WTC11 (cell line): ENCODE results near the gene SEPTIN8. TPM values are rescaled to one million over a fixed set of nuclear protein-coding genes. Genes with fewer than 3 reads are reported as not detected.

ENCODE experiments used
- ATAC-seq: fragments of 200-7000 bp; cut with Tn5 transposase; 2 replicates; pipeline ENCODE4 v1.10.0; 2021; ENCODE audit warnings: mild to moderate bottlenecking, moderate library complexity
- CTCF ChIA-PET: fragments of 300-600 bp; sonication (Branson Sonifier 250); formaldehyde crosslinking; loops from one replicate; lab custom pipeline; 2021; ENCODE audit warnings: antibody characterized with exemption; lab: Charles Lee
- POLR2A ChIA-PET: fragments of 350-600 bp; sonication (Branson Sonifier 250); formaldehyde crosslinking; loops from one replicate; lab custom pipeline; 2021; ENCODE audit warnings: antibody characterized with exemption; lab: Charles Lee
- DNase-seq: peaks from one replicate; pipeline ENCODE4 v3.0.0; 2021; ENCODE audit warnings: low spot score
- H3K27ac Mint-ChIP-seq: 2 replicates; pipeline ENCODE4 v1.8.0; 2021; ENCODE audit warnings: mixed read lengths
- H3K27me3 Mint-ChIP-seq: 2 replicates; pipeline ENCODE4 v1.8.0; 2021; ENCODE audit warnings: low read depth, mild to moderate bottlenecking, moderate library complexity, mixed read lengths
- H3K36me3 Mint-ChIP-seq: 2 replicates; pipeline ENCODE4 v1.8.0; 2021; ENCODE audit warnings: mixed read lengths
- H3K4me1 Mint-ChIP-seq: 2 replicates; pipeline ENCODE4 v1.8.0; 2022; ENCODE audit warnings: mixed read lengths
- H3K4me3 Mint-ChIP-seq: 2 replicates; pipeline ENCODE4 v1.8.0; 2021; ENCODE audit warnings: mild to moderate bottlenecking, moderate library complexity, mixed read lengths
- H3K9me3 Mint-ChIP-seq: 2 replicates; pipeline ENCODE4 v1.8.0; 2021; ENCODE audit warnings: mixed read lengths
- CTCF ChIP-seq: fragments of 200-600 bp; IDR thresholded peaks from 2 replicates; pipeline ENCODE4 v1.8.0; 2022; ENCODE audit warnings: antibody characterized with exemption
- ETV6 ChIP-seq: sonication (generic); formaldehyde crosslinking; IDR thresholded peaks from 2 replicates; pipeline ENCODE4 v1.8.1; 2022; ENCODE audit warnings: mild to moderate bottlenecking, missing genetic modification reagents
- FOXP1 ChIP-seq: sonication (generic); formaldehyde crosslinking; IDR thresholded peaks from 2 replicates; pipeline ENCODE4 v1.8.0; 2022; ENCODE audit warnings: missing genetic modification reagents, mild to moderate bottlenecking, moderate library complexity, borderline replicate concordance
- GRHL2 ChIP-seq: fragments of 250-450 bp; sonication (Bioruptor Pico); IDR thresholded peaks from 2 replicates; pipeline ENCODE4 v1.8.0; 2022; ENCODE audit warnings: mild to moderate bottlenecking, moderate library complexity; ENCODE audit not compliant: insufficient replicate concordance, severe bottlenecking
- IRF1 ChIP-seq: sonication (generic); formaldehyde crosslinking; IDR thresholded peaks from 2 replicates; pipeline ENCODE4 v1.8.0; 2023; ENCODE audit warnings: missing genetic modification reagents
- IRF2 ChIP-seq: sonication (generic); formaldehyde crosslinking; IDR thresholded peaks from 2 replicates; pipeline ENCODE4 v1.8.0; 2022; ENCODE audit warnings: low read depth, missing genetic modification reagents, borderline replicate concordance
- JAZF1 ChIP-seq: fragments of 250-450 bp; sonication (Bioruptor Pico); IDR thresholded peaks from 2 replicates; pipeline ENCODE4 v1.9.0; 2021; ENCODE audit warnings: moderate library complexity, mild to moderate bottlenecking, inconsistent platforms
- KAT7 ChIP-seq: sonication (generic); formaldehyde crosslinking; IDR thresholded peaks from 2 replicates; pipeline ENCODE4 v1.8.1; 2023; ENCODE audit warnings: missing genetic modification reagents, mild to moderate bottlenecking, borderline replicate concordance
- NFYB ChIP-seq: sonication (generic); formaldehyde crosslinking; conservative IDR thresholded peaks from 2 replicates; pipeline ENCODE4 v1.8.0; 2022; ENCODE audit warnings: low read depth, missing genetic modification reagents
- PRDM15 ChIP-seq: sonication (generic); formaldehyde crosslinking; IDR thresholded peaks from 2 replicates; pipeline ENCODE4 v1.8.0; 2022; ENCODE audit warnings: missing genetic modification reagents
- RELA ChIP-seq: sonication (generic); formaldehyde crosslinking; IDR thresholded peaks from 2 replicates; pipeline ENCODE4 v1.8.1; 2022; ENCODE audit warnings: missing genetic modification reagents, mild to moderate bottlenecking, borderline replicate concordance
- SMAD3 ChIP-seq: sonication (generic); formaldehyde crosslinking; IDR thresholded peaks from 2 replicates; pipeline ENCODE4 v1.8.0; 2022; ENCODE audit warnings: missing genetic modification reagents, mild to moderate bottlenecking, borderline replicate concordance
- TCF7 ChIP-seq: sonication (generic); formaldehyde crosslinking; IDR thresholded peaks from 2 replicates; pipeline ENCODE4 v1.8.0; 2022; ENCODE audit warnings: mild to moderate bottlenecking, low read depth, missing genetic modification reagents, moderate library complexity
- ZBTB21 ChIP-seq: sonication (generic); formaldehyde crosslinking; IDR thresholded peaks from 2 replicates; pipeline ENCODE4 v1.8.1; 2023; ENCODE audit warnings: mild to moderate bottlenecking, missing genetic modification reagents, borderline replicate concordance
- ZNF263 ChIP-seq: sonication (generic); formaldehyde crosslinking; IDR thresholded peaks from 2 replicates; pipeline ENCODE4 v1.8.1; 2022; ENCODE audit warnings: low read depth, mild to moderate bottlenecking, moderate library complexity, missing genetic modification reagents
- ZNF396 ChIP-seq: fragments of 250-450 bp; sonication (Bioruptor Pico); IDR thresholded peaks from 2 replicates; pipeline ENCODE4 v1.8.0; 2021; ENCODE audit warnings: mild to moderate bottlenecking, moderate library complexity, borderline replicate concordance
- ZNF423 ChIP-seq: fragments of 250-450 bp; sonication (Bioruptor Pico); IDR thresholded peaks from 2 replicates; pipeline ENCODE4 v2.1.2; 2022; ENCODE audit warnings: mild to moderate bottlenecking, moderate library complexity
- total RNA-seq: library from RNA; stranded (reverse); gene quantifications from 3 replicates; pipeline ENCODE4 v1.2.3, GENCODE V29; 2021
- TF ChIP-seq, protein P1 (sequence below): fragments of 250-450 bp; sonication (Bioruptor Pico); IDR thresholded peaks from 2 replicates; pipeline ENCODE4 v1.8.0; 2021; ENCODE audit warnings: mild to moderate bottlenecking
- TF ChIP-seq, protein P2 (sequence below): sonication (generic); formaldehyde crosslinking; IDR thresholded peaks from 2 replicates; pipeline ENCODE4 v1.8.1; 2023; ENCODE audit warnings: mild to moderate bottlenecking, missing genetic modification reagents
- TF ChIP-seq, protein P3 (sequence below): sonication (generic); formaldehyde crosslinking; IDR thresholded peaks from 2 replicates; pipeline ENCODE4 v1.8.1; 2022; ENCODE audit warnings: mild to moderate bottlenecking, moderate library complexity, missing genetic modification reagents

The SEPTIN8 gene
- total RNA-seq, 1 experiment from 2014 or later, result 35.8 TPM

- H3K27me3 Mint-ChIP-seq, result peaks cover 55% of the 10 kb centered on the region
- ATAC-seq (no peak), DNase-seq (no peak)
- H3K4me3 Mint-ChIP-seq, result no peak overlapping the region
- H3K27ac Mint-ChIP-seq, result no peak overlapping the region
- POLR2A ChIA-PET, result no interaction called here
- TF ChIP-seq RELA (CRISPR knock-in tag) (no peak), CTCF (no peak), IRF1 (CRISPR knock-in tag) (no peak), SMAD3 (CRISPR knock-in tag) (no peak), ZNF396 (no peak), ZNF263 (CRISPR knock-in tag) (no peak), ZBTB21 (no peak), ETV6 (CRISPR knock-in tag) (no peak), PRDM15 (CRISPR knock-in tag) (no peak), KAT7 (no peak), ZNF423 (CRISPR knock-in tag) (no peak), IRF2 (CRISPR knock-in tag) (no peak)
- TF ChIP-seq, protein P1, sequence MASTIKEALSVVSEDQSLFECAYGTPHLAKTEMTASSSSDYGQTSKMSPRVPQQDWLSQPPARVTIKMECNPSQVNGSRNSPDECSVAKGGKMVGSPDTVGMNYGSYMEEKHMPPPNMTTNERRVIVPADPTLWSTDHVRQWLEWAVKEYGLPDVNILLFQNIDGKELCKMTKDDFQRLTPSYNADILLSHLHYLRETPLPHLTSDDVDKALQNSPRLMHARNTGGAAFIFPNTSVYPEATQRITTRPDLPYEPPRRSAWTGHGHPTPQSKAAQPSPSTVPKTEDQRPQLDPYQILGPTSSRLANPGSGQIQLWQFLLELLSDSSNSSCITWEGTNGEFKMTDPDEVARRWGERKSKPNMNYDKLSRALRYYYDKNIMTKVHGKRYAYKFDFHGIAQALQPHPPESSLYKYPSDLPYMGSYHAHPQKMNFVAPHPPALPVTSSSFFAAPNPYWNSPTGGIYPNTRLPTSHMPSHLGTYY (CRISPR knock-in tag), result no peak
- TF ChIP-seq, protein P2, sequence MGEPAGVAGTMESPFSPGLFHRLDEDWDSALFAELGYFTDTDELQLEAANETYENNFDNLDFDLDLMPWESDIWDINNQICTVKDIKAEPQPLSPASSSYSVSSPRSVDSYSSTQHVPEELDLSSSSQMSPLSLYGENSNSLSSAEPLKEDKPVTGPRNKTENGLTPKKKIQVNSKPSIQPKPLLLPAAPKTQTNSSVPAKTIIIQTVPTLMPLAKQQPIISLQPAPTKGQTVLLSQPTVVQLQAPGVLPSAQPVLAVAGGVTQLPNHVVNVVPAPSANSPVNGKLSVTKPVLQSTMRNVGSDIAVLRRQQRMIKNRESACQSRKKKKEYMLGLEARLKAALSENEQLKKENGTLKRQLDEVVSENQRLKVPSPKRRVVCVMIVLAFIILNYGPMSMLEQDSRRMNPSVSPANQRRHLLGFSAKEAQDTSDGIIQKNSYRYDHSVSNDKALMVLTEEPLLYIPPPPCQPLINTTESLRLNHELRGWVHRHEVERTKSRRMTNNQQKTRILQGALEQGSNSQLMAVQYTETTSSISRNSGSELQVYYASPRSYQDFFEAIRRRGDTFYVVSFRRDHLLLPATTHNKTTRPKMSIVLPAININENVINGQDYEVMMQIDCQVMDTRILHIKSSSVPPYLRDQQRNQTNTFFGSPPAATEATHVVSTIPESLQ (CRISPR knock-in tag), result no peak
- TF ChIP-seq, protein P3, sequence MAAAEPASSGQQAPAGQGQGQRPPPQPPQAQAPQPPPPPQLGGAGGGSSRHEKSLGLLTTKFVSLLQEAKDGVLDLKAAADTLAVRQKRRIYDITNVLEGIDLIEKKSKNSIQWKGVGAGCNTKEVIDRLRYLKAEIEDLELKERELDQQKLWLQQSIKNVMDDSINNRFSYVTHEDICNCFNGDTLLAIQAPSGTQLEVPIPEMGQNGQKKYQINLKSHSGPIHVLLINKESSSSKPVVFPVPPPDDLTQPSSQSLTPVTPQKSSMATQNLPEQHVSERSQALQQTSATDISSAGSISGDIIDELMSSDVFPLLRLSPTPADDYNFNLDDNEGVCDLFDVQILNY (CRISPR knock-in tag), result no peak
- no peaks in the 10 kb centered on the region for H3K36me3 Mint-ChIP-seq
- CTCF ChIA-PET, result no interaction called here
- no peaks in the 10 kb centered on the region for H3K9me3 Mint-ChIP-seq
- peaks cover 9% of the 10 kb centered on the region for H3K4me1 Mint-ChIP-seq
These were observed 27.5 kb downstream of the SEPTIN8 start for GRCh38 chr5:132749506-132749905.

DNA sequence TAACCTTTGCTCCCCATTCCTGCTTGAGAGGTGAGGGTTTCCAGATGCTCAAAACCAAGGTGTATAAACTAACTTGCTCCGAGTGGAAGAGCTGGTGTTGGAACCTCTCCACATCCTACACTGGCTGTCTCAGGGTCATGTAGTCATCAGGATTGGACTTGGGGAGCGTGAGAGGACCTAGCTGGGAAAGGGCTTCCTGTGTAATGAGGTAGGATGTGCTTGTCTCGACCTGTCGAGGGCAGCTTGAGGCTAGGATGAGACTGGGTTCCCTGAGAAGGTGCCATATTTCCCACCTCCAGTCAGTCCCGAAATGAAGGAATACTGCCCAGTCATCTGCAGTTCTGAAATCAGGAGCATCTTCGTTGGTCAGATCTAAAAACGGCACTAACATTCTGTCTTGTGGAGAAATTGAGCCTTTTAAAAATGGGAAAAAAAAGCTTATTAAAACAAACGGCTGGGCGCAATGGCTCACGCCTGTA lies 28.5 kb downstream of the SEPTIN8 start:
- CTCF ChIA-PET, result interaction anchor here (1.5 to 2.5 kb wide), 8 partner anchors 11 to 106 kb away, joined by 7 to 50 read pairs (median 16); partner anchors contain the start of genes KIF3A, SEPTIN8 and SOWAHA
- no peak for DNase-seq
- TF ChIP-seq GRHL2 (CRISPR knock-in tag), result no peak
- TF ChIP-seq FOXP1 (CRISPR knock-in tag), result no peak
- no peak for TF ChIP-seq NFYB (CRISPR knock-in tag)
- no peak for TF ChIP-seq ETV6 (CRISPR knock-in tag)
- no peak for TF ChIP-seq PRDM15 (CRISPR knock-in tag)
- TF ChIP-seq TCF7 (CRISPR knock-in tag), result no peak
- no peak for TF ChIP-seq JAZF1 (CRISPR knock-in tag)

More for the DNA sequence above, 28.5 kb downstream of the SEPTIN8 start:
- no peaks in the 10 kb centered on the region for H3K9me3 Mint-ChIP-seq
- no peak overlapping the region for H3K27ac Mint-ChIP-seq
- H3K27me3 Mint-ChIP-seq, result peaks cover 58% of the 10 kb centered on the region
- H3K4me3 Mint-ChIP-seq, result peak overlapping the region; percentile 48
- POLR2A ChIA-PET, result no interaction called here
- H3K36me3 Mint-ChIP-seq, result no peaks in the 10 kb centered on the region
- H3K4me1 Mint-ChIP-seq, result peaks cover 5% of the 10 kb centered on the region; the same call in 1 of the 2 replicates
- no peak for ATAC-seq
